Measurements from ENCODE around the gene EXOSC5. TPM values are rescaled to one million over a fixed set of nuclear protein-coding genes. Genes with fewer than 3 reads are reported as not detected.

Gene EXOSC5
- total and polyA plus RNA-seq, 9 of the 15 experiments (the other 6 are each of a cell fraction or from before 2014, with no cell fraction given), result 10.9 to 75.5 (median 37.8) TPM

DNA sequence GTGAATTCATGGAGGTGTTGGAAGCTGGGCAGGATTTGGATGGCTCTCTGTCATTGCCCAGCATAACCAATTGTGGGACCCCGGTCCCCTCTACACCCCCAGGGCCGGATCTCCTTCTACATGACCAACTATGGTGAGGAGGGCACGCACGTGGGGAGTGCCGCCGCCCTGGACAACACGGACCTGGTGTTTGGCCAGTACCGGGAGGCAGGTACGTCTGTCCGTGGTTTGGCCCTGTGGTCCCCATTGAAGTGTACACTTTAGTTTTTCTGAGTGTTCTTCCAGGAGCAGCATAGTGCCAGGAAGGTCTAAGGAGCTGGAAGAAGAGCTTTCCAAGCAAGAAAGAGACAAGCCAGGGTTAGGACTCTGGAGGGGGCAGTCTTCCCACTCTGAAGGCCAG is 16.8 kb upstream of the EXOSC5 start (continued):
- TF ChIP-seq U2AF2 (optimal IDR thresholded peaks at IDR 0.05; ENCODE audit: low read depth, low read length), result no peak

DNA sequence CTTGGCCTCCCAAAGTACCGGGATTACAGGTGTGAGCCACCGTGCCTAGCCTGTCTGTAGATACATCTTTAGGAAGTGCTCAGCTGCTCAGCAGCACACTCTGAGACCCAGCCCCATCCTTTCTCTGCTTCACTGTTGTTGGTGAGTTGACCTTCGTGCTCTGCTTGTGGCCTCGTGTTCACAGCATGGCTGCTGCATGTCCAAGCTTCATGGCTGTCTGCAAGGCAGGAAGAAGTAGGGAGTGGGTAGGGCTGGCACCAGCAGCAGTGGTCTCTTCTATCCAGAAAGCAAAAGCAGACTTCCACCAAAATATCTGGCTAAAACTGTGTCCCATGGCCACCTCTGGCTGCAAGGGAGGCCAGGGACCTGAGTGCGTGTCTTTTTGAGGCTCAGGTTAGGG is 15.8 kb upstream of the EXOSC5 start:
- Histone ChIP-seq H3K79me2 (ENCODE audit: control insufficient read depth, insufficient read depth, low read length) (no peaks in the 10 kb centered on the region), H3K36me3 (ENCODE audit: control insufficient read depth, insufficient read depth, low read length) (peaks cover 30% of the 10 kb centered on the region; the same call in 1 of the 3 replicates), H3K4me1 (replicated peaks in 1 of 2; ENCODE audit: control insufficient read depth in 2 of 2, insufficient read depth in 2 of 2, low read length in 2 of 2) (peaks cover 7 to 12% of the 10 kb centered on the region in 2 experiments; a peak in 4 of 5 replicates), H3K4me2 (ENCODE audit: insufficient read depth, low read length) (no peak overlapping the region), H4K20me1 (replicated peaks; ENCODE audit: control insufficient read depth, insufficient read depth, low read length) (no peaks in the 10 kb centered on the region), H3K27ac (ENCODE audit: extremely low read depth, low read depth, low read length) (no peak overlapping the region), H3K9me3 (replicated peaks; ENCODE audit: control insufficient read depth, insufficient read depth, low read depth, low read length) (no peaks in the 10 kb centered on the region), H2AFZ (ENCODE audit: low read depth, low read length) (no peak overlapping the region), H3K4me3 (no peak overlapping the region), H3K27me3 (ENCODE audit: control insufficient read depth in 2 of 2, insufficient read depth in 2 of 2, low read length in 2 of 2) (no peaks in the 10 kb centered on the region), H3K9me1 (ENCODE audit: control insufficient read depth, insufficient read depth, low read length) (no peaks in the 10 kb centered on the region), H3K9ac (ENCODE audit: insufficient read depth in 1 of 2, low read depth in 2 of 2, low read length in 2 of 2) (no peak overlapping the region)
- in situ Hi-C loops (cut with MboI) (no loop called here), intact Hi-C loops (cut with micrococcal nuclease) (no loop called here)
- DNase-seq (ENCODE audit: extremely low read depth in 1 of 4, low spot score in 3 of 4) (no peak), ATAC-seq (no peak), FAIRE-seq (no peak)
- ChIA-PET POLR2A (interaction anchor here (0.8 kb wide), 1 partner anchor 26 kb away, joined by 4 read pairs; no protein-coding TSS in a partner anchor), CTCF (ENCODE audit: low intra/inter-chr PET ratio) (no interaction called here)
- 82% methylated on average over 5 of the region's 5 CpGs for WGBS (ENCODE audit: insufficient coverage, low coverage, missing lambda C conversion rate)
- BruUV-seq (replicated peaks), result no TSS peak
- TF ChIP-seq ZNF3 (CRISPR knock-in tag; IDR thresholded peaks at IDR 0.05), result no peak
- TF ChIP-seq, protein P1, sequence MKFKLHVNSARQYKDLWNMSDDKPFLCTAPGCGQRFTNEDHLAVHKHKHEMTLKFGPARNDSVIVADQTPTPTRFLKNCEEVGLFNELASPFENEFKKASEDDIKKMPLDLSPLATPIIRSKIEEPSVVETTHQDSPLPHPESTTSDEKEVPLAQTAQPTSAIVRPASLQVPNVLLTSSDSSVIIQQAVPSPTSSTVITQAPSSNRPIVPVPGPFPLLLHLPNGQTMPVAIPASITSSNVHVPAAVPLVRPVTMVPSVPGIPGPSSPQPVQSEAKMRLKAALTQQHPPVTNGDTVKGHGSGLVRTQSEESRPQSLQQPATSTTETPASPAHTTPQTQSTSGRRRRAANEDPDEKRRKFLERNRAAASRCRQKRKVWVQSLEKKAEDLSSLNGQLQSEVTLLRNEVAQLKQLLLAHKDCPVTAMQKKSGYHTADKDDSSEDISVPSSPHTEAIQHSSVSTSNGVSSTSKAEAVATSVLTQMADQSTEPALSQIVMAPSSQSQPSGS (CRISPR knock-in tag; IDR thresholded peaks at IDR 0.05), result no peak
- no peak for TF ChIP-seq NR2F6 (CRISPR knock-in tag; IDR thresholded peaks at IDR 0.05)
- TF ChIP-seq MEF2A (IDR thresholded peaks at IDR 0.05; ENCODE audit: control insufficient read depth, low read depth, low read length), result no peak
- TF ChIP-seq CHD1 (IDR thresholded peaks at IDR 0.05; ENCODE audit: low read length), result no peak
- TF ChIP-seq, protein P2, sequence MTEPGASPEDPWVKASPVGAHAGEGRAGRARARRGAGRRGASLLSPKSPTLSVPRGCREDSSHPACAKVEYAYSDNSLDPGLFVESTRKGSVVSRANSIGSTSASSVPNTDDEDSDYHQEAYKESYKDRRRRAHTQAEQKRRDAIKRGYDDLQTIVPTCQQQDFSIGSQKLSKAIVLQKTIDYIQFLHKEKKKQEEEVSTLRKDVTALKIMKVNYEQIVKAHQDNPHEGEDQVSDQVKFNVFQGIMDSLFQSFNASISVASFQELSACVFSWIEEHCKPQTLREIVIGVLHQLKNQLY (CRISPR knock-in tag; conservative IDR thresholded peaks at IDR 0.05), result no peak
- no peak for TF ChIP-seq FIP1L1 (IDR thresholded peaks at IDR 0.05; ENCODE audit: low read depth, low read length, poor library complexity, severe bottlenecking)
- TF ChIP-seq ZNF217 (CRISPR knock-in tag; IDR thresholded peaks at IDR 0.05), result no peak
- TF ChIP-seq, protein P3, sequence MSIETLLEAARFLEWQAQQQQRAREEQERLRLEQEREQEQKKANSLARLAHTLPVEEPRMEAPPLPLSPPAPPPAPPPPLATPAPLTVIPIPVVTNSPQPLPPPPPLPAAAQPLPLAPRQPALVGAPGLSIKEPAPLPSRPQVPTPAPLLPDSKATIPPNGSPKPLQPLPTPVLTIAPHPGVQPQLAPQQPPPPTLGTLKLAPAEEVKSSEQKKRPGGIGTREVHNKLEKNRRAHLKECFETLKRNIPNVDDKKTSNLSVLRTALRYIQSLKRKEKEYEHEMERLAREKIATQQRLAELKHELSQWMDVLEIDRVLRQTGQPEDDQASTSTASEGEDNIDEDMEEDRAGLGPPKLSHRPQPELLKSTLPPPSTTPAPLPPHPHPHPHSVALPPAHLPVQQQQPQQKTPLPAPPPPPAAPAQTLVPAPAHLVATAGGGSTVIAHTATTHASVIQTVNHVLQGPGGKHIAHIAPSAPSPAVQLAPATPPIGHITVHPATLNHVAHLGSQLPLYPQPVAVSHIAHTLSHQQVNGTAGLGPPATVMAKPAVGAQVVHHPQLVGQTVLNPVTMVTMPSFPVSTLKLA (conservative IDR thresholded peaks at IDR 0.05), result no peak
- TF ChIP-seq ELF2 (CRISPR knock-in tag; IDR thresholded peaks at IDR 0.05), result no peak
- TF ChIP-seq KLF1 (tag; IDR thresholded peaks at IDR 0.05), result no peak
- TF ChIP-seq, protein P4, sequence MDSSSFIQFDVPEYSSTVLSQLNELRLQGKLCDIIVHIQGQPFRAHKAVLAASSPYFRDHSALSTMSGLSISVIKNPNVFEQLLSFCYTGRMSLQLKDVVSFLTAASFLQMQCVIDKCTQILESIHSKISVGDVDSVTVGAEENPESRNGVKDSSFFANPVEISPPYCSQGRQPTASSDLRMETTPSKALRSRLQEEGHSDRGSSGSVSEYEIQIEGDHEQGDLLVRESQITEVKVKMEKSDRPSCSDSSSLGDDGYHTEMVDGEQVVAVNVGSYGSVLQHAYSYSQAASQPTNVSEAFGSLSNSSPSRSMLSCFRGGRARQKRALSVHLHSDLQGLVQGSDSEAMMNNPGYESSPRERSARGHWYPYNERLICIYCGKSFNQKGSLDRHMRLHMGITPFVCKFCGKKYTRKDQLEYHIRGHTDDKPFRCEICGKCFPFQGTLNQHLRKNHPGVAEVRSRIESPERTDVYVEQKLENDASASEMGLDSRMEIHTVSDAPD (CRISPR knock-in tag; IDR thresholded peaks at IDR 0.05), result no peak
- no peak for TF ChIP-seq POLR2B (IDR thresholded peaks at IDR 0.05; ENCODE audit: low read depth, partially characterized antibody)
- TF ChIP-seq HNRNPLL (IDR thresholded peaks at IDR 0.05; ENCODE audit: low read depth, low read length, poor library complexity, severe bottlenecking), result no peak
